ENCODE results near the gene LMNTD2. TPM values are rescaled to one million over a fixed set of nuclear protein-coding genes. Genes with fewer than 3 reads are reported as not detected.

LMNTD2 gene
- total and polyA plus RNA-seq, 2 of the 13 experiments (the other 11 are each of a cell fraction or from before 2014, with no cell fraction given) = 1.1 to 3.1 TPM

GRCh38 chr11:520428-521176 lies 39.9 kb downstream of the LMNTD2 start (continued):
- TF ChIP-seq RNF219 (CRISPR knock-in tag; IDR thresholded peaks at IDR 0.05) (no peak), KLF12 (CRISPR knock-in tag; IDR thresholded peaks at IDR 0.05; ENCODE audit: borderline replicate concordance) (peak; percentile 82; the same call in 1 of the 2 replicates), NFYB (CRISPR knock-in tag; IDR thresholded peaks at IDR 0.05) (no peak), TEF (CRISPR knock-in tag; IDR thresholded peaks at IDR 0.05) (no peak), THAP9 (CRISPR knock-in tag; IDR thresholded peaks at IDR 0.05; ENCODE audit: borderline replicate concordance) (no peak), ZFY (CRISPR knock-in tag; IDR thresholded peaks at IDR 0.05) (peak; percentile 47), AHR (CRISPR knock-in tag; IDR thresholded peaks at IDR 0.05) (peak; percentile 26; the same call in 1 of the 2 replicates), ZNF326 (CRISPR knock-in tag; IDR thresholded peaks at IDR 0.05; ENCODE audit: borderline replicate concordance) (no peak), ZNF703 (CRISPR knock-in tag; IDR thresholded peaks at IDR 0.05; ENCODE audit: borderline replicate concordance) (no peak), ZSCAN20 (CRISPR knock-in tag; IDR thresholded peaks at IDR 0.05; ENCODE audit: borderline replicate concordance) (no peak), E2F5 (CRISPR knock-in tag; conservative IDR thresholded peaks at IDR 0.05) (no peak), ZBTB44 (CRISPR knock-in tag; IDR thresholded peaks at IDR 0.05) (no peak), SALL1 (CRISPR knock-in tag; IDR thresholded peaks at IDR 0.05) (peak; percentile 32; the same call in 1 of the 2 replicates), SMAD1 (CRISPR knock-in tag; IDR thresholded peaks at IDR 0.05; ENCODE audit: borderline replicate concordance, low read depth) (no peak), ZNF264 (CRISPR knock-in tag; IDR thresholded peaks at IDR 0.05) (no peak), ZNF878 (CRISPR knock-in tag; IDR thresholded peaks at IDR 0.05) (no peak), ZNF557 (CRISPR knock-in tag; IDR thresholded peaks at IDR 0.05) (no peak), ZFP37 (CRISPR knock-in tag; IDR thresholded peaks at IDR 0.05; ENCODE audit: borderline replicate concordance) (no peak), ARID3A (IDR thresholded peaks at IDR 0.05; ENCODE audit: low read depth, low read length) (no peak)

All from HepG2 (cell line).